Fibroblast of upper back skin (primary cell): Measurements from ENCODE around the gene LITAFD.
"Not testable (repeated sequence)": the region's sequence is repeated elsewhere in the genome, so short reads cannot be mapped to it uniquely, and the experiment has no call there.

Experiments used
- DNase-seq: peaks from one replicate; pipeline ENCODE4 v3.0.0-alpha.2; 2013

LITAFD gene

GRCh38 chr16:8899709-8900317 is 17.7 kb downstream of the LITAFD start:
- DNase-seq, result no peak

GRCh38 chr16:8900343-8900742 is 18.2 kb downstream of the LITAFD start:
- DNase-seq, result no peak

DNA sequence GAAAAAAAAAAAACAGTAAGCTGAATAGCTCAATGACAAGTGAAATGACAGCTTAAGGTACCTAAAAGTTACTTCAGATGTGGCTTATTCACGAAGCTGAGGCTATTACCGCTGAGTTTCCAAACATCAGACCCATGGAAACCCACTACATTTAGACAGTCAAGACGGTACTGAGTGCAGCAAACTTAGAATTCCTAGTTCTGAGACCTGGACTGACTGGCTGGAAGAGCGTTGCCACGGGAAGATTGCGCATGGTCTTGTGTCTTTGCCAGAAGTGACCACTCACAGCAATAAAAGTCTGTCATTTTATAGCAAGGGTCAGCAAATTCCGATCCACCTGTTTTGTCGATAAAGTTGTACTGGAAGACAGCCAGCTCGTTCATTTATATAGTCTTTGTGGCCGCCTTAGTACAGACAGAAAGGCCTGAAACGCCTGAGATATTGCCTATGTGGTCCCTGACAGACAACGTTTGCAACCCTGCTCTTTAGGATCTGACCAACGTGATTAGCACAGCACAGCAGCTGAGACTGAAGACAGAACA is 19.2 kb downstream of the LITAFD start:
- DNase-seq, result no peak

DNA sequence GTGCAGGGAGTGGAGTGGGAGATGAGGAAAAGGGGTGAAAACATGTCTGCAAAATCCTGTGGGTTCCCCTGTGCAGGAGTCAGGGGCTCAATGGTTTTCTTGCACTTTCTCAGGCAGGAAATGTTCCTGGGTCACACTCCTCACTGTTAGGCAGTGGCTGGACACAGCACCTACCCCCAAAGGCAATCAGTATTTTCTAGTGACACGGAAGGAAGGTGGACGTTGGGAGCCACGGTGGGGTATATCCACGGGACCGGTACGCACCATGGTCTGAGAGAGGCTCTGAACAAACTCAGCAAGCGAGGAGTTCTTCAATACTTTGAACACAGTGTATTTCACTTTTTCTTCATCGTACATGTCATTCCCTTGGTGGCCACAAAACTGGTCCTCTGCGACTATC is 20.9 kb downstream of the LITAFD start:
- no peak for DNase-seq

- no peak for DNase-seq
These were observed 21.9 kb downstream of the LITAFD start for GRCh38 chr16:8904018-8904430.

- peak; percentile 35 for DNase-seq
These were observed 23.1 kb downstream of the LITAFD start for GRCh38 chr16:8905168-8905762.

- DNase-seq, result no peak
These were observed 23.8 kb downstream of the LITAFD start for GRCh38 chr16:8905795-8906591.

DNA sequence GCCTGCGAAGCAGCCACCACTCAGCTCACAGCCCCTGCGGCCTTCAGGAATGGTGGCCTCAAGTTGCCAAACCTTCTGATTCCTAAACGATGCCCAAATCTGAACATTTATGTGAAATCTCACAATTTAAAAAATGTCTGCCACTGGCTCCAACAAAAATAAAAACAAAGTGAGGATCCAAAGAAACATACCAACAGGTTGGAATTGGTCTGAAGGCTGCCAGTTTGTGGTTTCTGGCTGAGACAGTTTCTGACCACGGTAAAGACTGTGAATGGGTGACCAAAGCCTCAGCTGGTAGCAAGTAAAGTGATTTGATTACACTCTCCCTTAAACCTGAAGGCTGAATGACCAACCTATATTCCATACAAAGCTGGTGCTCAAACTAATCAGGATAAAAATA is 24.9 kb downstream of the LITAFD start:
- DNase-seq, result no peak

- no peak for DNase-seq
These were observed 26.8 kb downstream of the LITAFD start for GRCh38 chr16:8908810-8909468.

DNA sequence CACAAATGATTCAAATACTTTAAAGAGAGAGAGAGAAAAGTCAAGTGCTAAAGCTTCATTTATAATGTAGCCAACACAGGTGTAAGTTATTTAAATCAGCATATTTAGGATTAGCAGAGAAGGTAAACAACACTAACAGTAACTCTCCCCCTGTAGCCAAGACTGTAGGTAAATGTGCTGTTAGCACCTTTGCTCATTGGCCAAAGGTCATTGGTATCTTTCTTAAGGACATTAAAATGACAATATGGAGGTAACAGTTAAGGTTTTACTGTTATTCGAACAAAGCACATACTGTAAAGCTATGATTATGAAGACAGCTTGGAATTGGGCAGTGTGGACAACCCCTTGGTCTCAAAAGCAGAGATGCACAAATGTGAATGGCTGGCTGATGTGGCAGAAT is 28.7 kb downstream of the LITAFD start:
- DNase-seq, result no peak

DNA sequence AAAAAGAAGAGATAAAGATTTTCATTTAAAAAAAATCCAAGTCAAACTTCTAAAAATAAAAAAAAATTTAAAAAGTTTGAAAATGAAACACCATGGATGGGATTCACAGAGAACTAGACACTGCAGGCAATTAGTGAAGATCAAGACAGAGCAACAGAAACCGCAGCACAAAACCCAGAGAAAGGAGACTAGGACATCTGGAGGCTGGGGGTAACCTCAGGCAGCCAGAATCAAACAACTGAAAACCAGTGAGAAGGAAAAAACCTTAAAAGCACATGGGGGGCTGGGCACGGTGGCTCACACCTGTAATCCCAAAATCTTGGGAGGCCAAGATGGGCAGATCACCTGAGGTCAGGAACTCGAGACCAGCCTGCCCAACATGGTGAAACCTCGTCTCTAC is 30.6 kb downstream of the LITAFD start:
- DNase-seq, result no peak

DNA sequence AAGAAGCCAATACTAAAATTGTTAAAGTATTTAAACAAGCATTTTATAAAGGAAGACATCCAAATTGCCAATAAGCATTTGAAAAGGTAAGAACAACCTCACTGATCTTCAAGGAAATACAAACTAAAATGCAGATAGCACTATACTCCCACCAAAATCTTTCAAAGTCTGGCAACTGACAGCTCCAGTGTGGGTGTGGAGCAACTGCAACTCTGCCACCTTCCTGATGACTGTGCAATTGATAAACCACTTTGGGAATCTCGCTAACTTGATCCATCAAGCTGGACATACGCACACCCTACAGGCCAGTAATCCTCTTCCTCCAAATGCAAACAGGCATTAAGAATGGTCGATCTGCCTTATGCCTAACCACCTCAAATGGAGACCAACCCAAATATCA is 31.9 kb downstream of the LITAFD start:
- no peak for DNase-seq

GRCh38 chr16:8915722-8916301 is 33.7 kb downstream of the LITAFD start:
- DNase-seq, result no peak

DNA sequence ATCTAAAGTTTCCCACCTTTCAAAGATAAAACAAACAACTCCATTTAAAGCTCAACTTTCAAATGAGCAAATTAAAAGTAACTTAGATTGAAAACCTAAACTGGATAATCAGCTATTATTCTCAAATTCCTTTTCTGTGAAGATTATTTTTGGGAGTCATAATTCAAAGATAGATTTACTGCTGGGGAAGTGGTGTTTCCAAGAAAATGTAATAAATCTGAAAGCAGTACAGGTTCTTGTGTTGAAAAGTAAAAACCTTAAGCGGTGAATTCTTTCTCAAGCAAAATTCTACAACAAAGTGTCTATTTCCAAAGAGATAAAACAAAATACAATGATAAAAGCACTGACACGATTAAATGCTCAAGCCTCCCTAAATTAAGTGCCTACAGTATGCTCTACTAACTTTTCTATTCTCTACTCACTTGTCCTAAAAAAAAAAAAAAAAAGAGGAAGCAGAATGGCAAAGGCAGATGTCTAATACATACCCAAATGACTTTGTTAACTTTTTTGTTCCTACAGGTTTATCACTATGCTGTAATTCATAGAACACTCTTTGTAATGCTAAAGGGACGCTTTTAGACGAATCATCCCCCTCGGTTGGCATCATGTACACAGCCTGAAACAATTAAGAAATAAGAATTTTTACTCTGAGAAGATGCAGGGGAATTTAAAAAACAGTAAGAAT is 34.5 kb downstream of the LITAFD start:
- DNase-seq, result no peak

DNA sequence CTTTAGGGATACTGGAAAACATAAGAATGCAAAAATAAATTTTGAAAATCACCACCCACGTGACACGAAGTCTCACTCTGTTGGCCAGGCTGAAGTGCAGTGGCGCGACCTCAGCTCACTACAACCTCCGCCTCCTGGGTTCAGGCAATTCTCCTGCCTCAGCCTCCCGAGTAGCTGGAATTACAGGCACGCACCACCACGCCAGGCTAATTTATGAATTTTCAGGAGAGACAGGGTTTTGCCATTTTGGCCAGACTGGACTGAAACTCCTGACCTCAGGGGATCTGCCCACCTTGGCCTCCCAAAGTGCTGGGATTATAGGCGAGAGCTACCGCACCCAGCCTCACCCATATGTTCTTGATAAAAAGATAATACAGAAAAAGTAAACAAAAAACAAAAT is 35.2 kb downstream of the LITAFD start:
- DNase-seq, result not testable (repeated sequence)

- DNase-seq, result no peak
These were observed 37.2 kb downstream of the LITAFD start for GRCh38 chr16:8919089-8919933.

- no peak for DNase-seq
These were observed 37.8 kb downstream of the LITAFD start for GRCh38 chr16:8919934-8920462.

DNA sequence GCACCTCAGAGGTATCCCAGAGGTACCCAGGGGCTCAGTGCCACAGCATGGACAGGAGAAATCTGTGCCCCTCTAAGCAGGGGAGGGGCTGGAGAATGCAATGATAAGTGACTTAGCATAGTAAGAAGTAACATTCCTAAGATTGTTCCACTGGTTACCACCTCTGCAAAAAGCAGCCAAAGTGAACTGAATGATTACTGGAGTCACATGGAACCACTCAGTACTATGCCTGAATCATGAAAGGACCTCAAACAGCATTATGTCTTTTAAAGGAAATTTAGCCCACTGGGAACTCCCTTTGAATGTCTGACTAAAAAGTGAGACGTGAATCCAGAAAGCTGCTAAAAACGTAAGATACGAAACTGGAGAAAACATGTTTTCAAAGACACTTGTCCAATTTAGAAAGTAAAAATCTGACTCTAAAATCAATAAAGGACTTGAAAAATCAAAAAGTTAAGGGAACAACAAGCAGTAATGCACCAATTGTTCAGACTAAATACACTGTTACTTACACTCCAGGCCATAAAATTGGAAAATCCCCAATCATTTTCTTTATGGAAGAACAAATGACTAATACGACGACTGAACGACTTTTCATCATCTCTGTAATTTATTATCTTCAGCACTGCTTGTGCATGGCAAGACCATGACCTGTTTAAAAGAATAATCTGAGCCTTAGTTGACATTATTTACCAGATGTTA is 38.6 kb downstream of the LITAFD start:
- DNase-seq, result peak; percentile 72

GRCh38 chr16:8921347-8921984 is 39.3 kb downstream of the LITAFD start:
- DNase-seq, result no peak

DNA sequence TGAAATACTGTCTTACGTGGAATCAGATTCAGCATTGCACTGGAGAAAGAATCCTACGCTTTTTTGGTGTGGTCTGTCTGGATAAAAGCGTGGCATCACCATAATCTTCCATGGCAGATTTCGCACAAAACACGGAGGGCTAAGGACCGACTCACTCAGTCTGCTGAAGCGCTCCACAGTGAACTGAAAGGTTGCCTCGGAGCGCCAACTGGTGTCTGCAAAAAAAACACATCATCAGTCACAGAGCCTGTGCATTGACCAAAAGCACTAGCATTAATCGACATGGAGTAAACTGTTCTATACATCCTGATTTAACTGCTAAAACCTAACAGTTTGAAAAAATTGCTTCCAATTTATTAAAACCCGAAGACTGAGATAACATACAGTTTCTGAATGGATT is 41.0 kb downstream of the LITAFD start:
- DNase-seq, result no peak
